HG03432 (cell line): ENCODE data around the gene TEX26.

Source experiments
- ATAC-seq: cut with Tn5 transposase; IDR thresholded peaks from one replicate; pipeline ENCODE4 v1.9.1; 2021; ENCODE audit warnings: mild to moderate bottlenecking, moderate library complexity; ENCODE audit not compliant: unreplicated experiment

TEX26 gene

GRCh38 chr13:31011193-31011860 lies 78.9 kb downstream of the TEX26 start:
- no peak for ATAC-seq

GRCh38 chr13:31011901-31012654 lies 79.6 kb downstream of the TEX26 start:
- no peak for ATAC-seq

- no peak for ATAC-seq
These were observed 80.2 kb downstream of the TEX26 start for GRCh38 chr13:31012655-31013024.

- no peak for ATAC-seq
These were observed 82.0 kb downstream of the TEX26 start for GRCh38 chr13:31014456-31014855.

GRCh38 chr13:31015199-31015598 lies 82.7 kb downstream of the TEX26 start:
- no peak for ATAC-seq

- ATAC-seq, result no peak
These were observed 84.2 kb downstream of the TEX26 start for GRCh38 chr13:31016342-31017325.

GRCh38 chr13:31018511-31018910 lies 86.1 kb downstream of the TEX26 start:
- no peak for ATAC-seq

GRCh38 chr13:31020996-31021395 lies 88.5 kb downstream of the TEX26 start:
- ATAC-seq, result no peak

GRCh38 chr13:31022288-31022895 lies 89.9 kb downstream of the TEX26 start:
- no peak for ATAC-seq

- no peak for ATAC-seq
These were observed 90.6 kb downstream of the TEX26 start for GRCh38 chr13:31022928-31023530.
